Common myeloid progenitor, CD34-positive (primary cell): ENCODE data around the gene DYNAP.

Experiments used
- CTCF ChIA-PET: fragments of 350-600 bp; sonication (Branson Sonifier 250); formaldehyde crosslinking; loops from one replicate; lab custom pipeline; 2021; ENCODE audit warnings: antibody characterized with exemption; lab: Charles Lee
- POLR2A ChIA-PET: fragments of 350-600 bp; sonication (Branson Sonifier 250); formaldehyde crosslinking; loops from one replicate; lab custom pipeline; 2021; ENCODE audit warnings: antibody characterized with exemption; lab: Charles Lee
- DNase-seq, 3 donors: peaks; one replicate each; pipeline versions ENCODE4 v3.0.0 to v3.0.0-alpha.2; 2013
- H3K27ac ChIP-seq, 2 experiments: 1 replicate in 1 of 2; 2 replicates in 1 of 2; pipeline ENCODE4 v1.7.0; 2013; ENCODE audit warnings: inconsistent platforms in 2 of 2, low read length in 2 of 2, mild to moderate bottlenecking in 2 of 2, low read depth in 1 of 2, moderate library complexity in 1 of 2; ENCODE audit not compliant: severe bottlenecking in 2 of 2, insufficient read depth in 1 of 2, poor library complexity in 1 of 2
- H3K27me3 ChIP-seq, 5 experiments: replicated peaks in 2 of 5; 1 replicate in 3 of 5; 2 replicates in 2 of 5; pipeline versions ENCODE4 v1.6.1 to v1.7.0; 2013; ENCODE audit warnings: low read length in 4 of 5, mild to moderate bottlenecking in 2 of 5, moderate library complexity in 2 of 5, inconsistent platforms in 1 of 5; ENCODE audit not compliant: insufficient read depth in 5 of 5, control insufficient read depth in 4 of 5
- H3K36me3 ChIP-seq, 4 experiments: 1 replicate in 2 of 4; 2 replicates in 2 of 4; pipeline versions ENCODE4 v1.6.1 to v1.7.0; 2013; ENCODE audit warnings: low read length in 3 of 4, control low read depth in 1 of 4, mild to moderate bottlenecking in 1 of 4; ENCODE audit not compliant: control insufficient read depth in 4 of 4, insufficient read depth in 4 of 4
- H3K4me1 ChIP-seq, 4 experiments: 1 replicate in 3 of 4; 2 replicates in 1 of 4; pipeline versions ENCODE4 v1.6.1 to v1.7.1; 2013; ENCODE audit warnings: low read length in 3 of 4, mild to moderate bottlenecking in 3 of 4, control low read depth in 1 of 4, inconsistent platforms in 1 of 4, moderate library complexity in 1 of 4; ENCODE audit not compliant: control insufficient read depth in 4 of 4, insufficient read depth in 4 of 4; ENCODE audit errors: control extremely low read depth in 1 of 4
- H3K4me3 ChIP-seq, 7 experiments: 1 replicate in 4 of 7; 2 replicates in 3 of 7; pipeline versions ENCODE4 v1.5.1 to v1.7.0; 2013; ENCODE audit warnings: mild to moderate bottlenecking in 7 of 7, low read length in 6 of 7, moderate library complexity in 6 of 7, inconsistent platforms in 2 of 7, low read depth in 2 of 7, control low read depth in 1 of 7; ENCODE audit not compliant: insufficient read depth in 4 of 7, control insufficient read depth in 1 of 7; ENCODE audit errors: extremely low read depth in 1 of 7
- H3K9me3 ChIP-seq, 5 experiments: 1 replicate in 4 of 5; 2 replicates in 1 of 5; pipeline versions ENCODE4 v1.6.1 to v1.7.1; 2013; ENCODE audit warnings: low read length in 4 of 5, mild to moderate bottlenecking in 2 of 5, inconsistent platforms in 1 of 5, low read depth in 1 of 5, moderate library complexity in 1 of 5; ENCODE audit not compliant: control insufficient read depth in 4 of 5, insufficient read depth in 2 of 5; ENCODE audit errors: control extremely low read depth in 1 of 5
- WGBS: methylation state at CpG from one replicate; pipeline ENCODE4 v1.1.5; 2013; ENCODE audit not compliant: insufficient coverage; 5-methylcytosine and 5-hydroxymethylcytosine counted together

DYNAP gene

DNA sequence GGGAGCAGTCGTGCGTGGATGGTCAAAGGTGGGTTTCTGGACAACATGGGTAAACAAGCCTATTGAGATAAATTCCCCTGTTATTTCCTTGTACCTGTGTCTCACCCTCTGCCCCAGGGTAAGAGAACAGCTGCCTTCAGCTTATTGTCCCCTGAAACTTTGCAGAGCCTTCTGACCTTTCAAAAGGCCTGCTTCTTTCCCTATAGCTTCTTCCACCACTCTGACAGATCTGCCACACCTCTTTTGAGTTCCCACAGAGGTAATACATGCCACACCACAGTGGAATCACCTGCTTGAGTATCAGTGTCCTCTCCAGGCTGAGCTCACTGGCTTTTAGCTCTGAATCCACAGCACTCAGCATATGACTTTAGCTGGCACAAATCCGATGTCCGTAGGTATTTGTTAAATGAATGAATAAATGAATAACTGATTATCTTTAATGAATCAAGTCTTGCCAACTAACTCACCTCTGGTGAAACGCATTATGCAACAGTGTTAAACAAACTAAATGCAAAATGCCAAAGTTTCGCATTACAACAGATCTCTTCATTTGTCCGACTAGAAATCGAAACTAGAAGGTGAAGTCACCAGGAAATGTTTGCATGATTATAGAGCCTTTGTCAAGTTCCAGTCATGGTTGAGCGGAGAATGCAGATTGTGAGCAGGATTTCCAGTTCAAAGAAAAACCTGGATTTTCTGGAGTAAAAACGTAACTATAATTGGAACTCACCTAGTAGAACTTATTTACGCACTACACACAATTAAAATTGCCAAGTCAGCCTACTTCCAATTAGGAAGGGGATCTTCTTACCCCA, 16.4 kb downstream of the DYNAP start:
- Histone ChIP-seq H3K4me3 (peak overlapping the region in 2 of 7 experiments; percentile 6 to 61), H3K4me1 (peaks cover 4 to 10% (median 7%) of the 10 kb centered on the region in 4 experiments), H3K9me3 (no peaks in the 10 kb centered on the region), H3K27ac (no peak overlapping the region), H3K27me3 (peaks cover 0 to 40% (median 14%) of the 10 kb centered on the region in 5 experiments), H3K36me3 (no peaks in the 10 kb centered on the region)
- ChIA-PET CTCF (interaction anchor here (1.0 to 1.2 kb wide), 2 partner anchors 48 to 163 kb away, joined by 3 read pairs; no protein-coding TSS in a partner anchor), POLR2A (no interaction called here)
- 92% methylated on average over 8 of the region's 11 CpGs for WGBS
- peak in 2 of 3 donors; percentile 15 to 18 for DNase-seq

DNA sequence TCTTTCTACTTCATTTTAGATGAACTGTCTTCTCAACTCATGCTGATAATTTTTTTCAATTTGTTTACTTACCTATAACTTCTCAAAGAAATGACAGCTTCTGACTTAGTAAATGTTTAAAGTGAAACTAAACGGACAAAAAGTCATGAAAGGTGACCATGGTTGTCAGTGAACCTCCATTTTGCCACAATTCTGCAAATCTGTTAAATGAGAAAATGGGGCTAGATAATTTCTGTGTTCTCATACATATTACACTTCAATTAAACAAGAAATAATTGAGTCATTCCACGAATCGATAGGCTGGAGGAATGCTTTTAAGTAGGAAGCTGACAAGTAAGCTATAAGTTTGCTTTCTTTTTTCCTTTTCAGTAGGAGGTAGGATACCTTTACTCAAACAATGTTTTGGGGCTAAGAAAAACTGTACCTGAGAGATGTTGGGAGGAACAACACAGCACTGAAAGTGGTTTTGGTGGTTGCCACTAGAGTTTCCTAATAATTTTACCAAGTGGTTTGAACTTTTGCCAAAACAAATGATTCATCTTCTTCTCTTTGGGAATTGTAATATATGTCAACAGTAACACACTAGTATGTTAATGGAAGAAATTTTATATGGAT, 17.1 kb downstream of the DYNAP start:
- ChIA-PET CTCF (interaction anchor here (1.4 kb wide), 1 partner anchor 35 kb away, joined by 3 read pairs; no protein-coding TSS in a partner anchor), POLR2A (no interaction called here)
- no CpG with 5 or more reads among the region's 3 CpGs for WGBS
- Histone ChIP-seq H3K4me1 (peaks cover 4 to 10% (median 7%) of the 10 kb centered on the region in 4 experiments), H3K27ac (no peak overlapping the region), H3K4me3 (peak overlapping the region in 2 of 7 experiments; percentile 6 to 61), H3K27me3 (peaks cover 0 to 39% (median 14%) of the 10 kb centered on the region in 5 experiments), H3K9me3 (no peaks in the 10 kb centered on the region), H3K36me3 (no peaks in the 10 kb centered on the region)
- DNase-seq: peak; percentile 26 to 57 (median 57)

DNA sequence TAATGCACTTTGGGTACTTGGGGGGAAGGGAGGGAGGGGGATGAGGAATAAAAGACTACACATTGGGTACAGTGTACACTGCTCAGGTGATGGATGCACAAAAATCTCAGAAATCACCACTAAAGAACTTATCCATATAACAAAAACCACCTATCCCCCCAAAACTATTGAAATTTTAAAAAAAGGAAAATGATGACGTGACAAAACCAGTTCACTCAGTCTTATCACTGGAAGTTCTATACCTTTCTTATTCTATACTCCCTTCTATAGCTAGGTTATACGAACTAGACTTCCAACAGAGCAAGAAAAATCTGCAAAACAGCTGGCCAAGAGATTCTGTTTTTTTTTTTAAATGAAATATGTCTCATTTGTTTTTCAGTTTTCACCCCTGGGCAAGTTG, 20.8 kb downstream of the DYNAP start:
- no peak overlapping the region for H3K4me3 ChIP-seq
- peaks cover 0 to 20% (median 8%) of the 10 kb centered on the region in 5 experiments for H3K27me3 ChIP-seq
- WGBS: no CpG with 5 or more reads among the region's 2 CpGs
- H3K27ac ChIP-seq: no peak overlapping the region
- H3K4me1 ChIP-seq: peaks cover 8 to 18% (median 13%) of the 10 kb centered on the region in 4 experiments
- CTCF ChIA-PET: interaction anchor here (0.7 kb wide), 1 partner anchor 285 kb away, joined by 4 read pairs; no protein-coding TSS in a partner anchor
- no peaks in the 10 kb centered on the region for H3K36me3 ChIP-seq
- no peak for DNase-seq
- peaks cover 0 to 3% (median 0%) of the 10 kb centered on the region in 5 experiments for H3K9me3 ChIP-seq
- POLR2A ChIA-PET: no interaction called here

DNA sequence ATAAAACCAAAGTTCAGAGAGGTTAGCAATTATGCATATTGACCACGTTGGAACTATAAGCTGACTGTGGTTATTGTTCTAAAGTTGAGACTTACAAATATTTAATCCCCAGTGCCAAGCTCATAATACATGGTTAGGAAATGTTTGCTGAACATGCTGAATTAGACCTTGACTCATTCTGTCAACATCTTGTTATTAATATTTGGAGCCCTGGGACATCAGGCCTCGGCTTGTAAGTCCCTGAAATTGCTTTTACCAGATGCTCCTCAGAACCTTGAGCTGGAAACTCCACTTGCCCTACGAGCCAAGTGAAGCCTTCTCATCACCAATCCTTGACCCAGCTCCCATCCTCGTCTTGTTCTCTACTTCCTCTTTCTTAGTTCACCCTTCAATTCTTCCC, 21.2 kb downstream of the DYNAP start:
- Histone ChIP-seq H3K9me3 (peaks cover 0 to 3% (median 0%) of the 10 kb centered on the region in 5 experiments), H3K4me3 (no peak overlapping the region), H3K27me3 (peaks cover 0 to 16% (median 6%) of the 10 kb centered on the region in 5 experiments), H3K36me3 (no peaks in the 10 kb centered on the region), H3K27ac (no peak overlapping the region), H3K4me1 (peaks cover 9 to 19% (median 14%) of the 10 kb centered on the region in 4 experiments)
- DNase-seq: no peak
- 88% methylated on average over 3 of the region's 4 CpGs for whole genome bisulfite sequencing
- ChIA-PET CTCF (interaction anchor here (0.7 kb wide), 1 partner anchor 285 kb away, joined by 4 read pairs; no protein-coding TSS in a partner anchor), POLR2A (no interaction called here)

DNA sequence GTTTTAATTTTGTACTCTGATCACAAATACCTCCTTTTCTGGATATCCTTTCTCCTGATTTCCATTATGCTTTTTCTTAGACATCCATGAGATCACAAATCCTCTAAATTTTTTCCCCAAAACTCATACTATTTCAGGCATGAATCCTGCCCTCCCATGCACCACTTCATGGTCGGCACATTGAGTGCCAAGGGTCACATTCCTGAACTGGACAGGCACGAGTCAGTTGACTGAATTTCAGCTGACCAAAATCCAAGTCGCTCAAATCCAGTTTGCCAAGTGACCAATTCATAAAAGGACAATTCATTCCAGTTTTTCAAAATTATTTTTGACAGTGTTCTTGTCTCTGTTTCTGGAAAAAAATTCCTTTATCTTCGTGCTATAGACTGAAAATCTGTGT, 22.1 kb downstream of the DYNAP start:
- peaks cover 0 to 13% (median 4%) of the 10 kb centered on the region in 5 experiments for H3K27me3 ChIP-seq
- 94% methylated on average over 2 of the region's 4 CpGs for WGBS
- CTCF ChIA-PET: no interaction called here

DNA sequence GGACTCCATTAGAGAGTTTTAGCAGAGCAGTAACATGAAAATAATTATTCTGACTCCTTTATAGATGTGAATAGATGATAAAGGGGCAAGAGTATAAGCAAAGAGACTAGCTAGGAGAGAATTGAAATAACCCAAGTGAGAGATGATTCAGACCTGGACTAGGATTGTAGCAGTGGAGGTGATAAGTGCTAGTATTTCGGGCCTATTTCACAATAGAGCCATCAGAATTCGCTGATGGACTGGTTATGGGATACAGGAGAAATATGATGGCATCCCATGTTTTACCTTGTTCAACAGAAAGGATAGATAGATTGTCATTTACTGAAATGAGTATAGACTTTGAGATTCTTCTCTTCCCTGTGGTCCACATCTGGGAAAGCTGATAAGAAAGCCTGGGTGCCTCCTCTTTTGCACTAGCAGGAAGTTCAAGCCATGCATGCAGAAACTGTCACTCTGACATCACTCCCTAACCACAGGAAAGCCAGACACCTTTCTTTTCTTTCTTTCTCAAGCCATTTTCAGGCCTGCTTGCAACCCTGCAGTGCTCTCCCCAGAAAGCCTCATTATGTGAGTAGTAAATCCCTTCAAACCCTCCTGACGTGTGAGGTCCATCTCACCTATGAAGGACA, 25.3 kb downstream of the DYNAP start:
- ChIA-PET POLR2A (no interaction called here), CTCF (no interaction called here)
- WGBS: 100% methylated on average over 2 of the region's 3 CpGs
- Histone ChIP-seq H3K36me3 (no peaks in the 10 kb centered on the region), H3K27me3 (peaks cover 0 to 7% (median 0%) of the 10 kb centered on the region in 5 experiments), H3K9me3 (peaks cover 0 to 8% (median 0%) of the 10 kb centered on the region in 5 experiments), H3K4me3 (no peak overlapping the region), H3K27ac (no peak overlapping the region), H3K4me1 (peaks cover 5 to 10% (median 6%) of the 10 kb centered on the region in 4 experiments)
- peak; percentile 22 to 60 (median 46) for DNase-seq

More for the DNA sequence above, 22.1 kb downstream of the DYNAP start:
- Histone ChIP-seq H3K4me1 (peaks cover 6 to 16% (median 11%) of the 10 kb centered on the region in 4 experiments), H3K36me3 (no peaks in the 10 kb centered on the region), H3K27ac (no peak overlapping the region), H3K4me3 (no peak overlapping the region), H3K9me3 (peaks cover 0 to 3% (median 0%) of the 10 kb centered on the region in 5 experiments)
- no peak for DNase-seq
- POLR2A ChIA-PET: no interaction called here
